Fibroblast of lung (primary cell): ENCODE results near the gene NRIP3.

Experiments used
- EZH2 ChIP-seq: IDR thresholded peaks from 2 replicates; pipeline ENCODE4 v1.5.1; 2012; ENCODE audit warnings: low read length, control low read depth, mild to moderate bottlenecking; ENCODE audit errors: missing control alignments
- TF ChIP-seq, protein P1 (sequence below), 2 donors: IDR thresholded peaks in 1 of 2; conservative IDR thresholded peaks in 1 of 2; 1 replicate in 1 of 2; 2 replicates in 1 of 2; pipeline ENCODE4 v1.5.1; 2011 to 2012; ENCODE audit warnings: low read length in 2 of 2, control low read depth in 1 of 2, inconsistent platforms in 1 of 2, low read depth in 1 of 2, mild to moderate bottlenecking in 1 of 2

DNA sequence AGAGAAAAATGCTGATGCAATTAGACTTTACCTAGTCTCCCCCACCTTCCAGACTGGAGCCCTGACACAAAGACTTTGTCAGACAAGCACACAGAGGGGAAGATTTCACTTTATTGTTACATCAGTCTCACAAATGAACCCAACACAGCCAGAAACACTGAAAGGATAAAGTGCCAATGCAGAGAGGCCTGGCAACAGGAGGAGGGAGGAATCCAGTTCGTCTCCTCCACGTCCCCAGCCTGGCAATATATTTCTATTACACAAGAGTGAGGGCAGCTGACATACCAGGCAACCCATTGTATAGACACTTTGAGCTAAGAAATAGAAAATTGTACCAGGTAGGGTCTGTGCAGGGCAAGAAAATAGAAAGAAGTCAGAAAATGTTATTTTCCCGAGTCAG is 23.3 kb downstream of the NRIP3 start:
- TF ChIP-seq EZH2: no peak
- TF ChIP-seq, protein P1, sequence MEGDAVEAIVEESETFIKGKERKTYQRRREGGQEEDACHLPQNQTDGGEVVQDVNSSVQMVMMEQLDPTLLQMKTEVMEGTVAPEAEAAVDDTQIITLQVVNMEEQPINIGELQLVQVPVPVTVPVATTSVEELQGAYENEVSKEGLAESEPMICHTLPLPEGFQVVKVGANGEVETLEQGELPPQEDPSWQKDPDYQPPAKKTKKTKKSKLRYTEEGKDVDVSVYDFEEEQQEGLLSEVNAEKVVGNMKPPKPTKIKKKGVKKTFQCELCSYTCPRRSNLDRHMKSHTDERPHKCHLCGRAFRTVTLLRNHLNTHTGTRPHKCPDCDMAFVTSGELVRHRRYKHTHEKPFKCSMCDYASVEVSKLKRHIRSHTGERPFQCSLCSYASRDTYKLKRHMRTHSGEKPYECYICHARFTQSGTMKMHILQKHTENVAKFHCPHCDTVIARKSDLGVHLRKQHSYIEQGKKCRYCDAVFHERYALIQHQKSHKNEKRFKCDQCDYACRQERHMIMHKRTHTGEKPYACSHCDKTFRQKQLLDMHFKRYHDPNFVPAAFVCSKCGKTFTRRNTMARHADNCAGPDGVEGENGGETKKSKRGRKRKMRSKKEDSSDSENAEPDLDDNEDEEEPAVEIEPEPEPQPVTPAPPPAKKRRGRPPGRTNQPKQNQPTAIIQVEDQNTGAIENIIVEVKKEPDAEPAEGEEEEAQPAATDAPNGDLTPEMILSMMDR (conservative IDR thresholded peaks at IDR 0.05 in 1 of 2, IDR thresholded peaks at IDR 0.05 in 1 of 2; ENCODE audit: low read depth in 1 of 2, low read length in 2 of 2): no peak
